ENCODE data around the gene CES3.
"Not testable (repeated sequence)": the region's sequence is repeated elsewhere in the genome, so short reads cannot be mapped to it uniquely, and the experiment has no call there.

Gene CES3

DNA sequence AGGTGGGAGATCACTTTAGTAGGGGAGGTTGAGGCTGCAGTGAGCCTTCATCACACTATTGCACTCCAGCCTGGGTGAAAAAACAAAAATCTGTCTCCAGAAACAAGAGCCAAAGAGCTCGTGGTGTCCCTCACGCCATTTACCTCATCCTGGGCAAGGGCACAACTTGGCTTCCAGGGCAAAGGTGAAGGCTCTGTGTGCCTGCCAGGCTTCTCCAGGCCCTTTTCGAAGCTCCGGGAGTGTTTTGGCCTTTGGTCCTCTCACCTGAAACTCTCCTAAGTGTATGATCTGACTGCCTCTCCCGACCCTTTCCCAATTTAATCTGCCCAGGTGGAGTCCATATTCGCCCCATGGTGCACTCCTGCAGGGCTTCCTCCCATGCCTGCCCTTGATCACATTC, 11.6 kb upstream of the CES3 start:
- TF ChIP-seq, protein P1, sequence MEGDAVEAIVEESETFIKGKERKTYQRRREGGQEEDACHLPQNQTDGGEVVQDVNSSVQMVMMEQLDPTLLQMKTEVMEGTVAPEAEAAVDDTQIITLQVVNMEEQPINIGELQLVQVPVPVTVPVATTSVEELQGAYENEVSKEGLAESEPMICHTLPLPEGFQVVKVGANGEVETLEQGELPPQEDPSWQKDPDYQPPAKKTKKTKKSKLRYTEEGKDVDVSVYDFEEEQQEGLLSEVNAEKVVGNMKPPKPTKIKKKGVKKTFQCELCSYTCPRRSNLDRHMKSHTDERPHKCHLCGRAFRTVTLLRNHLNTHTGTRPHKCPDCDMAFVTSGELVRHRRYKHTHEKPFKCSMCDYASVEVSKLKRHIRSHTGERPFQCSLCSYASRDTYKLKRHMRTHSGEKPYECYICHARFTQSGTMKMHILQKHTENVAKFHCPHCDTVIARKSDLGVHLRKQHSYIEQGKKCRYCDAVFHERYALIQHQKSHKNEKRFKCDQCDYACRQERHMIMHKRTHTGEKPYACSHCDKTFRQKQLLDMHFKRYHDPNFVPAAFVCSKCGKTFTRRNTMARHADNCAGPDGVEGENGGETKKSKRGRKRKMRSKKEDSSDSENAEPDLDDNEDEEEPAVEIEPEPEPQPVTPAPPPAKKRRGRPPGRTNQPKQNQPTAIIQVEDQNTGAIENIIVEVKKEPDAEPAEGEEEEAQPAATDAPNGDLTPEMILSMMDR (IDR thresholded peaks at IDR 0.05; ENCODE audit: low read depth, low read length), result no peak
- no peak overlapping the region for H3K4me3 ChIP-seq (replicated peaks in 1 of 2; ENCODE audit: low read depth in 2 of 2, low read length in 2 of 2)
- DNase-seq (ENCODE audit: low read depth in 2 of 2), result no peak

DNA sequence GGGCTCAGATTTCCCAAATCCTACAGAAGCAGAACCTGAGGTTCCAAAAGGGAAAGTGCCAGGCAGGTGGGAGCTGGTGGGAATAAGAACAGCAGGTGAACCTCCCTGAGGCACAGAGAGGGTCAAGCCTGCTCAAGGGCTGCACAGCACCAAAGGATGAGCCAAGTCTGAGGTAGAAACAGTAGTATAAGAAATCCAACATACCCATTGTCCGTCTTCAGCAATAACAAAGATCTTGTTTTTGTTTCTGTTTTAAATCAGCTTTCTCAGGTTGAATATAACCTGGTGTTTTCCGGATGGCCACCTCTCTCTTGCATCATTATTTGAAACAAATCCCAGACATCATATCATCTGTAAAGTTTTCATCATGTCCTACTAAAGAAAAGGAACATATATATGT, 10.6 kb upstream of the CES3 start:
- DNase-seq (ENCODE audit: low read depth in 2 of 2), result no peak
- TF ChIP-seq, protein P1 (IDR thresholded peaks at IDR 0.05; ENCODE audit: low read depth, low read length), result no peak
- no peak overlapping the region for H3K4me3 ChIP-seq (replicated peaks in 1 of 2; ENCODE audit: low read depth in 2 of 2, low read length in 2 of 2)

DNA sequence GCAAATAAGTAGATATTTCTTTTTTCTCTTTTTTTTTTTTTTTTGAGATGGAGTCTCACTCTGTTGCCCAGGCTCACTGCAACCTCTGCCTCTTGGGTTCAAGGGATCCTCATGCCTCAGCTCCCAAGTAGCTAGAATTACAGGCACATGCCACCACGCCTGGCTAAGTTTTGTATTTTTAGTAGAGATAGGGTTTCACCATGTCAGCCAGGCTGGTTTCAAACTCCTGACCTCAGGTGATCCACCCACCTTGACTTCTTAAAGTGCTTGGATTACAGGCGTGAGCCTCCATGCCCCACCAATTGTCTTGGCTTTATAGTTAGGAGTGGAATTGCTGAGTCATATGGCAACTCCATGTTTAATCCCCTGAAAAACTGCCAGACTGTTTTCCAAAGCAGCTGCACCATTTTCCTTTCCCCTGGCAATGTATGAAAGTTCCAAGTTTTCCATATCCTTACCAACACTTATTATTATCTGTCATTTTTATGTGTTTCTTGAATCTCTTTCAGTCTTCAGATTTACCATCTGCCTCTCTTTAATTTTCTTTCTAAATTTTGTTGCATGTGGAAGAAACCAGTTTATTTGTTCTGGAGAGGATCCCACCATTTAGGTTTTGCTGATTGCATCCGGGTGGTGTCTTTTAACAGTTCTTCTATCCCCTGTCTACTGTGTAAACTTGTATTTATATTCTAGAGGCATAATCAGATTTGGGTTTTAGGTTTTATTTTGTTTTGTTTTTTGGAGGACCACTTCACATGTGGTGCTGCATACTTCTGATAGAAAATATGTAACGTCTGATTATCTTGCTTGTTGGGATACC, 9.9 kb upstream of the CES3 start:
- TF ChIP-seq, protein P1 (IDR thresholded peaks at IDR 0.05; ENCODE audit: low read depth, low read length), result no peak
- H3K4me3 ChIP-seq (replicated peaks in 1 of 2; ENCODE audit: low read depth in 2 of 2, low read length in 2 of 2), result no peak overlapping the region
- DNase-seq (ENCODE audit: low read depth in 2 of 2), result no peak

DNA sequence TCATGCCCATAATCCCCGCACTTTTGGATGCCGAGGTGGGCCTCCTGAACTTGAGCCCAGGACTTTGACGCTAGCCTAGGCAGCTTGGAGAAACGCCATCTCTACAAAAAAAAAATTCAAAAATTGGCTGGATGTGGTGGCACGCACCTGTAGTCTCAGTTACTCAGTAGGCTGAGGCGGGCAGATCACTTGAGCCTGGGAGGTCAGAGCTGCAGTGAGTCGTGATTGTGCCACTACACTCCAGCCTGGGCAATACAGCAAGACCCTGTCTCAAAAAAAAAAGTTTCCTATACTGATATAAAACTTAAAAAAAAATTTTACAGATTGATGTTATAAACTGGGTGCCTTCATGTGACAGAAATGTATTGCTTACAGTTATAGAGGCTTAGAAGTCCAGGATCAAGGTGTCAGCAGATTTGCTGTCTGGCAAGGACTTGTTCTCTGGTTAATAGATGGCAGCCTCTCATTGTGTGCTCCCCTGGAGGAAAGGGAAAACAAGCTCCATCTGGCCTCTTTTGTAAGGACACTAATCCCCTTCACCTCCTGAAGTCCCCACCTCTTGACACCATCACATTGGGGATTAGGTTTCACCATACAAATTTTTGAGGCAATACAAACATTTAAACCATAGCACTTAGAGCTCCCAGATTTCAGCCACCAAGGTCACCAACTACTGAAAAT, 8.5 kb upstream of the CES3 start:
- no peak for DNase-seq (ENCODE audit: low read depth in 2 of 2)
- H3K4me3 ChIP-seq (replicated peaks in 1 of 2; ENCODE audit: low read depth in 2 of 2, low read length in 2 of 2), result no peak overlapping the region
- TF ChIP-seq, protein P1 (IDR thresholded peaks at IDR 0.05; ENCODE audit: low read depth, low read length), result no peak

DNA sequence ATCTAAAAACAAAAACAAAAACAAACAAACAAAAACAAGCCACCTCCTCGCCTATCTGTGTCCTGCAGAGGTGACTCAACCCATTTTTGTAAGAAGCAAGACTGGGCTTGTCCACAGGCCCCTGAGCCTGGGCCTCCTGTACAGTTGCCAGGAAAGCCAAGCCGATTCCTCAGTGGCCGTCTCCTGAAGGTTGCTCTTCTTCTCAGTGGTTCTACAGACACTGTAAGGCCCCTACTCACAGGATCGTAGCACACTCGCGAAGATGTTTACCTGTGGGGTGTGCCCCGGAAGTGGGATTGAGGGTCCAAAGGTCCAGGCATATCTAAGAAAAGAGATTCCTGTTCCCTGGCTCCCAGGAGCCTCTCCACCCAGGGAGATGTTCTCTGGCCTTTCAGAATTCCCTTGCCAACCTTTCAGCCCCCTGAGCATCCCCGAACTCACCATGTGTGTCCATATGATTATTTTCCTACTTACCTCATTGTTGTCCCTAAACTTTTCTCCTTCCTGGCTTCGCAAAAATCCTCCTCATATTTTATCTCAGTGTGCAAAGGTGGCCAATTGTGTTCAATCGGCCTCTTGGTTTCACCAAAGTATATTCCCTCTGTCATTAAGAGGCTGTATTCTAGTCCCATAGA, 7.5 kb upstream of the CES3 start:
- TF ChIP-seq, protein P1 (IDR thresholded peaks at IDR 0.05; ENCODE audit: low read depth, low read length), result no peak
- no peak overlapping the region for H3K4me3 ChIP-seq (replicated peaks in 1 of 2; ENCODE audit: low read depth in 2 of 2, low read length in 2 of 2)
- DNase-seq (ENCODE audit: low read depth in 2 of 2), result no peak

DNA sequence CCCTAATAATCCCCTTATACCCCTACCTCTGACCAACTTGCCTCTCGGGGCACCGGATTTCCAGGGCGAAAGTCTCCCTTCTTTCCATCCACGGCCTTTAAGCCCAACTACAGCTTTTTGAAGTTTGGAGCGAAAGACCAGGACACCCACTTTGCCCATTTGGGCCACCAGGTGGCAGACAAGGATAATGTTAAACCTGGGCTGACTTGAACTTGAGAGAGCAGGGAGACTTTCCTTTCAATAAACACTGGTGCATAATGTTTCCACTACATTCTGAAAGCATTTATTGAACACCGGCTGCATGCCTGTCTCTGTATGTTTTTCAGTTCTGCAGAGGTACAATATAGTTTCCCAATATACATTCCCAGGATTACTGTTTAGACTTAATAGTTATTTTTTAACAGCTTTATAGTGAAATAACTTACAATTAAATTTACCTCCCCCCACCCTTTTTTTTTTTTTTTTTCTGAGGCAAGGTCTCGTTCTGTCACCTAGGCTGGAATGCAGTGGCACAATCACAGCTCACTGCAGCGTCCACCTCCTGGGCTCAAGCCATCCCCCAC, 6.9 kb upstream of the CES3 start:
- TF ChIP-seq, protein P1 (IDR thresholded peaks at IDR 0.05; ENCODE audit: low read depth, low read length), result peak; percentile 83
- DNase-seq (ENCODE audit: low read depth in 2 of 2), result peak; percentile 84 to 85
- H3K4me3 ChIP-seq (replicated peaks in 1 of 2; ENCODE audit: low read depth in 2 of 2, low read length in 2 of 2), result no peak overlapping the region

DNA sequence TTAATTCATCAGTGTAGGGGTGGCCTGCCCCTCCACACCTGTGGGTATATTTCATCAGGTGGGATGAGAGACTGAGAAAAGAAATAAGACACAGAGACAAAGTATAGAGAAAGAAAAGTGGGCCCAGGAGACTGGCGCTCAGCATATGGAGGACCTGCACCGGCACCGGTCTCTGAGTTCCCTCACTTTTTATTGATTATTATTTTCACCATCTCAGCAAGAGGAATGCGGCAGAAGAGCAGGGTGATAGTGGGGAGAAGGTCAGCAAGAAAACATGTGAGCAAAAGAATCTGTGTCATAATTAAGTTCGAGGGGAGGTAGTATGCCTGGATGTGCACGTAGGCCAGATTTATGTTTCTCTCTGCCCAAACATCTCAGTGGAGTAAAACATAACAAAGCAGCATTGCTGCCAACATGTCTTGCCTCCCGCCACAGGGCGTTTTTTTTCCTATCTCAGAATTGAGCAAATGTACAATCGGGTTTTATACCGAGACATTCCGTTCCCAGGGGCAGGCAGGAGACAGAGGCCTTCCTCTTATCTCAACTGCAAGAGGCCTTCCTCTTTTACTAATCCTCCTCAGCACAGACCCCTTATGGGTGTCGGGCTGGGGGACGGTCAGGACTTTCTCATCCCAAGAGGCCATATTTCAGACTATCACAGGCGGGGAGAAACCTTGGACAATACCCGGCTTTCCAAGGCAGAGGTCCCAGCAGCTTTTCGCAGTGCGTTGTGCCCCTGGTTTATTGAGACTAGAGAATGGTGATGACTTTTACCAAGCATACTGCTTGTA, 5.5 kb upstream of the CES3 start:
- not testable (repeated sequence) for H3K4me3 ChIP-seq (replicated peaks in 1 of 2; ENCODE audit: low read depth in 2 of 2, low read length in 2 of 2); DNase-seq (ENCODE audit: low read depth in 2 of 2)

DNA sequence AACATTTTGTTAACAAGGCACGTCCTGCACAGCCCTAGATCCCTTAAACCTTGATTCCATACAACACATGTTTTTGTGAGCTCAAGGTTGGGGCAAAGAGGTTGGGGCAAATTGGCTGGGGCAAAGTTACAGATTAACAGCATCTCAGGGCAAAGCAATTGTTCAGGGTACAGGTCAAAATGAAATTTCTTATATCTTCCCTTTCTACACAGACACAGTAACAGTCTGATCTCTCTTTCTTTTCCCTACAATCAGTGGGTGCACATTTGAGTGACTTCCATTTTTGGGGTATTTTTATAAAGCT, 5.0 kb upstream of the CES3 start:
- DNase-seq (ENCODE audit: low read depth in 2 of 2); H3K4me3 ChIP-seq (replicated peaks in 1 of 2; ENCODE audit: low read depth in 2 of 2, low read length in 2 of 2): not testable (repeated sequence)
